T-helper 2 cell treated with Interferon-gamma antibody and Interleukin-4, amounts not matched to agents 5 μg/mL and 100 μg/mL, for 36 hours (primary cell): ENCODE measurements around the gene WDR44.
"Not testable (repeated sequence)": the region's sequence is repeated elsewhere in the genome, so short reads cannot be mapped to it uniquely, and the experiment has no call there.

Source experiments
- DNase-seq: peaks from one replicate; pipeline ENCODE4 v3.0.0; 2021; ENCODE audit warnings: low spot score
- H3K27ac Mint-ChIP-seq: one replicate; pipeline ENCODE4 v1.8.0; 2021; ENCODE audit warnings: mild to moderate bottlenecking, mixed read lengths
- H3K27me3 Mint-ChIP-seq: one replicate; pipeline ENCODE4 v1.8.0; 2021; ENCODE audit warnings: low read depth, mixed read lengths
- H3K36me3 Mint-ChIP-seq: one replicate; pipeline ENCODE4 v1.8.0; 2021; ENCODE audit warnings: low read depth, mixed read lengths
- H3K4me1 Mint-ChIP-seq: one replicate; pipeline ENCODE4 v1.8.0; 2021; ENCODE audit warnings: low read depth, mixed read lengths
- H3K4me3 Mint-ChIP-seq: one replicate; pipeline ENCODE4 v1.8.0; 2022; ENCODE audit warnings: mild to moderate bottlenecking, moderate library complexity, mixed read lengths
- H3K9me3 Mint-ChIP-seq: one replicate; pipeline ENCODE4 v1.8.0; 2021; ENCODE audit warnings: mixed read lengths

The WDR44 gene

DNA sequence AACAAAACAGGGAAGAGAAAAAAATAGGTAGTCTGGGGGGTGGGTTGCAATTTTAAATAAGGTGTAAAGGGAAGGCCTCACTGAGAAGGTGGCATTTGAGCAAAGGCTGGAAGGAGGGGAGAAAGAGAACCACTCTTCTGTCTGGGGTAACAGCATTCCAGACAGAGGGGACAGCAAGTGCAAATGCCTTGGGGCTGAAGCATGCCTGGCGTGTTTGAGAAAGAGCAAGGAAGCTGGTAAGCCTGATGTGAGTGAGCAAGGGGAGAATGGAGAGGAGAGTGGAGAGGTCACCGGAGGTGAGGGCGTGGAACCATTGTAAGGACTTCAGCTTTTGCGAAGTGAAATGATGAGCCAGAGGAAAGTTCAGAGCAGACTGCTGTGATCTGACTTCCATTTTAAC lies 130.0 kb downstream of the WDR44 start:
- H3K9me3 Mint-ChIP-seq = peaks cover 3% of the 10 kb centered on the region
- H3K4me1 Mint-ChIP-seq = no peaks in the 10 kb centered on the region
- H3K36me3 Mint-ChIP-seq = no peaks in the 10 kb centered on the region
- no peaks in the 10 kb centered on the region for H3K27me3 Mint-ChIP-seq
- no peak overlapping the region for H3K4me3 Mint-ChIP-seq
- H3K27ac Mint-ChIP-seq = no peak overlapping the region
- DNase-seq = no peak

- Mint-ChIP-seq H3K9me3 (no peaks in the 10 kb centered on the region), H3K4me3 (no peak overlapping the region), H3K4me1 (no peaks in the 10 kb centered on the region), H3K27me3 (no peaks in the 10 kb centered on the region), H3K27ac (no peak overlapping the region), H3K36me3 (no peaks in the 10 kb centered on the region)
- no peak for DNase-seq
These were observed 134.3 kb downstream of the WDR44 start for GRCh38 chrX:118480172-118480571.

DNA sequence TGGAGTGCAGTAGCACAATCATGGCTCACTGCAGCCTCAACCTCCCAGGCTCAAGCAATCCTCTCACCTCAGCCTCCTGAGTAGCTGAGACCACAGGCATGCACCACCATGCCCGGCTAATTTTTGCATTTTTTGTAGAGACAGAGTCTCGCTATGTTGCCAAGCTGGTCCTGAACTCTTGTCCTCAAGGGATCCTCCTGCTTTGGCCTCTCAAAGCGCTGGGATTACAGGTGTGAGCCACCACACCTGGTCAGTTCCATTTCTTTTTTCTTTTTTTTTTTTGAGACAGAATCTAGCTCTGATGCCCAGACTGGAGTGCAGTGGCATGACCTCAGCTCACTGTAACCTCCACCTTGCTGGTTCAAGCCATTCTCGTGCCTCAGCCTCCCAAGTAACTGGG lies 136.5 kb downstream of the WDR44 start:
- not testable (repeated sequence) for H3K27ac Mint-ChIP-seq, DNase-seq, H3K4me3 Mint-ChIP-seq, H3K4me1 Mint-ChIP-seq, H3K36me3 Mint-ChIP-seq, H3K27me3 Mint-ChIP-seq, H3K9me3 Mint-ChIP-seq

DNA sequence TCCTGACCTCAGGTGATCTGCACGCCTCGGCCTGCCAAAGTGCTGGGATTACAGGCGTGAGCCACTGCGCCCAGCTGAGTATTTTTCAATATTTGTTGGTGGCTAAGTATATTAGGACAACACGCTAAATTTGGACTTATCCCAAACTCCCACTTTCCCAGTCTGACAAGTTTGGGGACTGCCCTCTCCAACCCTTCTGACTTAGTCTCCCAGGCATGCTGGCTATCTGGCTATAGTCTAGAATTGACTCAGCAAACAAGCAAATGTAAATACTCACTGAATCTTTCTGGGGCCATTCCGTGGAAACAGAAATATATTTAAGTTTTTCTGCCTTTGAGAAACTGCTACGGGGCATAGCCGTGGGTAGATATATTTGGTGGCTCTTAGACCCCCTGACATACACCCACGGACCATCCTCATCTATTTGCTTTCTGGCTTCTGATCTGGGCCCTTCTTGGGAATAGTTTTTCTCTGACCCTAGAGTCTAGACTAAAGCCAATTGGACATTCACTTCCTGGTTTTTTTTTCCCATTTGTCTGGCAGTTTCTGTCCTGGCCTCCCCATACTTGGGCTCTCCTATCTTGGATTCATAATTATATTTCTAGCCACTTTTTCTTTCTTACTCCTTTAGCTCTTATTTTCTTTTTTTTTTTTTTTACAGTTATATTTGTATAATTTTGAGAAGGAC lies 138.5 kb downstream of the WDR44 start:
- H3K27me3 Mint-ChIP-seq = no peaks in the 10 kb centered on the region
- no peaks in the 10 kb centered on the region for H3K9me3 Mint-ChIP-seq
- H3K4me3 Mint-ChIP-seq = no peak overlapping the region
- DNase-seq = no peak
- no peaks in the 10 kb centered on the region for H3K4me1 Mint-ChIP-seq
- no peak overlapping the region for H3K27ac Mint-ChIP-seq
- no peaks in the 10 kb centered on the region for H3K36me3 Mint-ChIP-seq

- H3K36me3 Mint-ChIP-seq, H3K4me3 Mint-ChIP-seq, H3K27me3 Mint-ChIP-seq, DNase-seq, H3K27ac Mint-ChIP-seq, H3K4me1 Mint-ChIP-seq, H3K9me3 Mint-ChIP-seq: not testable (repeated sequence)
These were observed 140.8 kb downstream of the WDR44 start for GRCh38 chrX:118486693-118487092.

GRCh38 chrX:118493016-118493415 lies 147.1 kb downstream of the WDR44 start:
- Mint-ChIP-seq H3K27me3 (no peaks in the 10 kb centered on the region), H3K4me1 (peaks cover 10% of the 10 kb centered on the region), H3K9me3 (no peaks in the 10 kb centered on the region), H3K4me3 (no peak overlapping the region), H3K36me3 (peaks cover 7% of the 10 kb centered on the region), H3K27ac (no peak overlapping the region)
- DNase-seq = no peak

- Mint-ChIP-seq H3K27me3 (no peaks in the 10 kb centered on the region), H3K9me3 (no peaks in the 10 kb centered on the region), H3K27ac (no peak overlapping the region), H3K4me3 (no peak overlapping the region), H3K4me1 (peaks cover 14% of the 10 kb centered on the region), H3K36me3 (peaks cover 7% of the 10 kb centered on the region)
- DNase-seq = no peak
These were observed 147.9 kb downstream of the WDR44 start for GRCh38 chrX:118493653-118494297.

- DNase-seq = peak; percentile 77
- H3K27ac Mint-ChIP-seq = peak within 1 kb of the TSS; percentile 98
- H3K27me3 Mint-ChIP-seq = no peaks in the 10 kb centered on the region
- H3K4me1 Mint-ChIP-seq = peaks cover 21% of the 10 kb centered on the region
- H3K4me3 Mint-ChIP-seq = peak within 1 kb of the TSS; percentile 96
- H3K9me3 Mint-ChIP-seq = no peaks in the 10 kb centered on the region
- peaks cover 14% of the 10 kb centered on the region for H3K36me3 Mint-ChIP-seq
These were observed 149.4 kb downstream of the WDR44 start, which contains the start of gene DOCK11 for GRCh38 chrX:118495061-118495921. TSS of gene DOCK11 (plus strand) at chrX:118495815. CDS start at chrX:118495972, 157 bp downstream.

GRCh38 chrX:118495958-118496762 lies 150.3 kb downstream of the WDR44 start:
- Mint-ChIP-seq H3K4me1 (peaks cover 21% of the 10 kb centered on the region), H3K9me3 (no peaks in the 10 kb centered on the region), H3K27ac (peak overlapping the region; percentile 98), H3K4me3 (peak overlapping the region; percentile 96), H3K27me3 (no peaks in the 10 kb centered on the region), H3K36me3 (peaks cover 14% of the 10 kb centered on the region)
- peak; percentile 61 for DNase-seq

- peak overlapping the region; percentile 98 for H3K27ac Mint-ChIP-seq
- DNase-seq = no peak
- peaks cover 14% of the 10 kb centered on the region for H3K36me3 Mint-ChIP-seq
- peaks cover 21% of the 10 kb centered on the region for H3K4me1 Mint-ChIP-seq
- H3K27me3 Mint-ChIP-seq = no peaks in the 10 kb centered on the region
- no peaks in the 10 kb centered on the region for H3K9me3 Mint-ChIP-seq
- H3K4me3 Mint-ChIP-seq = peak overlapping the region; percentile 96
These were observed 150.8 kb downstream of the WDR44 start for GRCh38 chrX:118496763-118497079.

DNA sequence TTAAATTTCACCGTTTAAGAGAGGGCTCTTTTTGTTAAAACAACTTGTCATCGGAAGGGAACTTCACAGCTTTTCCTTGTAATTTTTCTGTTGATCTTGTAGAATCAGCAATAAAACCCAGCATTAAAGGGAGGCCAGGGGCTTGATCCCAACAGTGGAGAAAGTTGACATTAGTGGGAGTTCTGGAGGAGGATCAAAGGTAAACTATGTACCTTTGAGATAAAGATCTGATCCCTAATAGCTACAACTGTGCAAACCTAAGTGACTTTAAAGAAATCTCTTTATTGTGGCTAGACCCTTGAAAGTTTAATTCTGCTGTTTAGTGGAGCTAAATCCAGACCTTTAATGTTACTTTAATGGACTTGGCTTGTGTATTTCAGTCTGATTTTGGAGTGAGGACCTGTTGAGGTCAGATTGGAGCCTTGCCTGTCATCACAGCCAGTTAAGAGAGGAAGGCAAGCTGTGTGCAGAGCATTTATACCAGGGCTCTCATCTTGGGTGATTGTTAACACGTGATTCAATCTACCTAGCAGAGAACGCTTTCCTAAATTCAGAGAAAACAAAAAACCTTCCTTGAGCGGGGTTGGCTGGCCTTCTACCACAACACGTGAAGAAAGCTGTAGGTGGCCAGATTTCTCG lies 151.4 kb downstream of the WDR44 start:
- Mint-ChIP-seq H3K9me3 (no peaks in the 10 kb centered on the region), H3K27me3 (no peaks in the 10 kb centered on the region), H3K36me3 (peaks cover 17% of the 10 kb centered on the region), H3K4me1 (peaks cover 27% of the 10 kb centered on the region), H3K4me3 (peak overlapping the region; percentile 96), H3K27ac (peak overlapping the region; percentile 98)
- DNase-seq = no peak

DNA sequence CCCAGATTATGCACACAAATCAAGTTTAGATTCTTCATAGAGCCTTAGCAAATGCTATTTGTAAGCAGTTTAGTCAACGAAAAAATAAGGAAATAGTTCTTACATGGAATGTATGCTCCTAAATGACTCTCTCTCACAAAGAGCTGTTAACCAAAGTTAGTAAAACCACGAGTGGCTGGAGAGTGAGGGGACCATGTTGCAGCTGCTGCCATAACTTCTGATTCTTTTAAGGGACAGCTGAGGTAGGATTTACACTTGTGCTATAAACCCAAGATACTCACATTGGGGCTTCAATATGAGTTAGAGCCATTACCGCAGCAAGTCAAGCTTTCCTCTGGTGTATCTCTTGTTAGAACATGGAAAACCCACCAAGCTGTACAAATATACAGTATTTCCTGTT lies 152.4 kb downstream of the WDR44 start:
- H3K4me1 Mint-ChIP-seq = peaks cover 37% of the 10 kb centered on the region

DNA sequence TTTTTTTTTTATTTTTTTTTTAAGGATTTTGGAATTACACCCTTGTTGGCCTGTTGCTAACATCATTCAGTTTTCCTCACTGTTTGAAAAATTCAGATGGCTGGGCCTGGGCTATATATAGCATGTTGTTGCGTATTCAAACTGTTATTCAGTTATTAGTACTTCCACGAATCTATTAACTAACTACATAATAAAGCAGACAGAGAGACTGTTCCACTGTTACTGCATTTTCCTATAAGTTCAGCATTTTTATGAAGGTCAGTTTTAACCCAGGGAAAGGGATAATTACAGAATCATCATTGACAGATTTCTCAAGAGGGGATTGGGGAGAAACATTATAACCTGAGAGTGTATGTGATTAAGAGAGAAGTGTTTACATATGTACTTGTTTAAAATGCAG lies 152.8 kb downstream of the WDR44 start:
- Mint-ChIP-seq H3K4me1 (peaks cover 41% of the 10 kb centered on the region), H3K36me3 (peaks cover 28% of the 10 kb centered on the region), H3K27me3 (no peaks in the 10 kb centered on the region), H3K9me3 (no peaks in the 10 kb centered on the region), H3K4me3 (peak overlapping the region; percentile 96), H3K27ac (no peak overlapping the region)
- DNase-seq = no peak

More for the DNA sequence above, 152.4 kb downstream of the WDR44 start:
- H3K9me3 Mint-ChIP-seq = no peaks in the 10 kb centered on the region
- peak overlapping the region; percentile 98 for H3K27ac Mint-ChIP-seq
- peak overlapping the region; percentile 96 for H3K4me3 Mint-ChIP-seq
- no peaks in the 10 kb centered on the region for H3K27me3 Mint-ChIP-seq
- H3K36me3 Mint-ChIP-seq = peaks cover 25% of the 10 kb centered on the region
- no peak for DNase-seq
